ENCODE results near the gene GLI1.

The GLI1 gene

DNA sequence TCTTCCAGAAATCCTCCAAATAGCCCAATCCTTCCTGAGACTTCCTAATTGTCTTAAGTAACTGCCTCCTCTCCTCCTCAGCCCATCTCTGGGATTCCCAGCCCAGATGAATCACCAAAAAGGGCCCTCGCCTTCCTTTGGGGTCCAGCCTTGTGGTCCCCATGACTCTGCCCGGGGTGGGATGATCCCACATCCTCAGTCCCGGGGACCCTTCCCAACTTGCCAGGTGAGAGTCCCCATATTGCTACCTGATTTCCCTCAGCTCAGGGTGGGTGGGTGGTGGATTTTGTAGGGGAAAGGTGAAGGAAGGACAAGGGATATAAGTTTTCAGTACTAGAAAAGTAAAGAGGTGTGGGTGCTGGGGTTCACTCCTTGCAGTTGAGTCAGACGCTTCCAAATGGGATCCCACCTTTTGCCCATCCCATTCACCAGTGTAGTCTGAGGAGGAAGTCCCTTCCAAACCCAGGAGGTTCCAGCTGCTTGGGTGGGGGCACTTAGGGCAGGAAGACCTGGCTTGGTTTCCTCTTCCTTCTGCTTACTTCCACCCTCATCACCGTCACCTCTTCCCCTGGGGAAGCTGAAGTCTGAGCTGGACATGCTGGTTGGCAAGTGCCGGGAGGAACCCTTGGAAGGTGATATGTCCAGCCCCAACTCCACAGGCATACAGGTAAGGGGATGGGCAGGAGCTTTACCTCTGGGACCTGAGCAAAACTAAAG is 5.6 kb downstream of the GLI1 start:
- TF ChIP-seq TCF12 (IDR thresholded peaks at IDR 0.05; ENCODE audit: low read depth) (no peak), NFIC (IDR thresholded peaks at IDR 0.05) (no peak), EGR1 (IDR thresholded peaks at IDR 0.05) (no peak), TAF1 (IDR thresholded peaks at IDR 0.05; ENCODE audit: low read depth) (no peak), FOXM1 (IDR thresholded peaks at IDR 0.05; ENCODE audit: borderline replicate concordance, low read depth) (no peak), CREB1 (IDR thresholded peaks at IDR 0.05; ENCODE audit: low read depth) (no peak), RAD21 (IDR thresholded peaks at IDR 0.05; ENCODE audit: low read depth) (no peak), USF1 (IDR thresholded peaks at IDR 0.05) (no peak), TEAD4 (IDR thresholded peaks at IDR 0.05) (no peak)
- TF ChIP-seq, protein P1, sequence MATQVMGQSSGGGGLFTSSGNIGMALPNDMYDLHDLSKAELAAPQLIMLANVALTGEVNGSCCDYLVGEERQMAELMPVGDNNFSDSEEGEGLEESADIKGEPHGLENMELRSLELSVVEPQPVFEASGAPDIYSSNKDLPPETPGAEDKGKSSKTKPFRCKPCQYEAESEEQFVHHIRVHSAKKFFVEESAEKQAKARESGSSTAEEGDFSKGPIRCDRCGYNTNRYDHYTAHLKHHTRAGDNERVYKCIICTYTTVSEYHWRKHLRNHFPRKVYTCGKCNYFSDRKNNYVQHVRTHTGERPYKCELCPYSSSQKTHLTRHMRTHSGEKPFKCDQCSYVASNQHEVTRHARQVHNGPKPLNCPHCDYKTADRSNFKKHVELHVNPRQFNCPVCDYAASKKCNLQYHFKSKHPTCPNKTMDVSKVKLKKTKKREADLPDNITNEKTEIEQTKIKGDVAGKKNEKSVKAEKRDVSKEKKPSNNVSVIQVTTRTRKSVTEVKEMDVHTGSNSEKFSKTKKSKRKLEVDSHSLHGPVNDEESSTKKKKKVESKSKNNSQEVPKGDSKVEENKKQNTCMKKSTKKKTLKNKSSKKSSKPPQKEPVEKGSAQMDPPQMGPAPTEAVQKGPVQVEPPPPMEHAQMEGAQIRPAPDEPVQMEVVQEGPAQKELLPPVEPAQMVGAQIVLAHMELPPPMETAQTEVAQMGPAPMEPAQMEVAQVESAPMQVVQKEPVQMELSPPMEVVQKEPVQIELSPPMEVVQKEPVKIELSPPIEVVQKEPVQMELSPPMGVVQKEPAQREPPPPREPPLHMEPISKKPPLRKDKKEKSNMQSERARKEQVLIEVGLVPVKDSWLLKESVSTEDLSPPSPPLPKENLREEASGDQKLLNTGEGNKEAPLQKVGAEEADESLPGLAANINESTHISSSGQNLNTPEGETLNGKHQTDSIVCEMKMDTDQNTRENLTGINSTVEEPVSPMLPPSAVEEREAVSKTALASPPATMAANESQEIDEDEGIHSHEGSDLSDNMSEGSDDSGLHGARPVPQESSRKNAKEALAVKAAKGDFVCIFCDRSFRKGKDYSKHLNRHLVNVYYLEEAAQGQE (IDR thresholded peaks at IDR 0.05; ENCODE audit: low read depth), result no peak
- TF ChIP-seq, protein P2, sequence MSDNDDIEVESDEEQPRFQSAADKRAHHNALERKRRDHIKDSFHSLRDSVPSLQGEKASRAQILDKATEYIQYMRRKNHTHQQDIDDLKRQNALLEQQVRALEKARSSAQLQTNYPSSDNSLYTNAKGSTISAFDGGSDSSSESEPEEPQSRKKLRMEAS (IDR thresholded peaks at IDR 0.05), result no peak

DNA sequence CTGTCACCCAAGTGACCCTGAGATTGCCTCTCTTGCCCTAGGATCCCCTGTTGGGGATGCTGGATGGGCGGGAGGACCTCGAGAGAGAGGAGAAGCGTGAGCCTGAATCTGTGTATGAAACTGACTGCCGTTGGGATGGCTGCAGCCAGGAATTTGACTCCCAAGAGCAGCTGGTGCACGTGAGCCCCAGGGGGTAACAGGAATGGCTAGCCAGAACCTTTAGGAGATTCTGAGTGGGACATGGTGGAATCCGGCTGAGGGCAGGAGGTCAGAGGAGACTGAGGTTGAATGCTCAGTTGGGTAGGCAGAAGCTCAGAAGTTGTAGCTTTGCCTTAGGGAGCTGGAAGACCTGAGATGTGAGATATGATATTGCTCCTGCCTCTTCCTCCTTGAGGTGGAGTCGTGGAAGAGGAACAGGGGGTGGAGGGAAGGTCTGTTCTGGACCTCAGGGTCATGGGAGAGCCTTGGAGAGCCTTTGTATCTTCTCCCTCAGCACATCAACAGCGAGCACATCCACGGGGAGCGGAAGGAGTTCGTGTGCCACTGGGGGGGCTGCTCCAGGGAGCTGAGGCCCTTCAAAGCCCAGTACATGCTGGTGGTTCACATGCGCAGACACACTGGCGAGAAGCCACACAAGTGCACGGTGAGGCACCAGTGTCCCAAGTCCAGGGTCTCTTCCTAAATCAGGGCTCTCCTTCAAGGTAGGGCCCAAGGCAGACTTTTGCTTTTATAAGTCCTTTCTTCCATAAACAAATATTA is 6.3 kb downstream of the GLI1 start:
- TF ChIP-seq FOXM1 (IDR thresholded peaks at IDR 0.05; ENCODE audit: borderline replicate concordance, low read depth), result no peak
- TF ChIP-seq TAF1 (IDR thresholded peaks at IDR 0.05; ENCODE audit: low read depth), result no peak

DNA sequence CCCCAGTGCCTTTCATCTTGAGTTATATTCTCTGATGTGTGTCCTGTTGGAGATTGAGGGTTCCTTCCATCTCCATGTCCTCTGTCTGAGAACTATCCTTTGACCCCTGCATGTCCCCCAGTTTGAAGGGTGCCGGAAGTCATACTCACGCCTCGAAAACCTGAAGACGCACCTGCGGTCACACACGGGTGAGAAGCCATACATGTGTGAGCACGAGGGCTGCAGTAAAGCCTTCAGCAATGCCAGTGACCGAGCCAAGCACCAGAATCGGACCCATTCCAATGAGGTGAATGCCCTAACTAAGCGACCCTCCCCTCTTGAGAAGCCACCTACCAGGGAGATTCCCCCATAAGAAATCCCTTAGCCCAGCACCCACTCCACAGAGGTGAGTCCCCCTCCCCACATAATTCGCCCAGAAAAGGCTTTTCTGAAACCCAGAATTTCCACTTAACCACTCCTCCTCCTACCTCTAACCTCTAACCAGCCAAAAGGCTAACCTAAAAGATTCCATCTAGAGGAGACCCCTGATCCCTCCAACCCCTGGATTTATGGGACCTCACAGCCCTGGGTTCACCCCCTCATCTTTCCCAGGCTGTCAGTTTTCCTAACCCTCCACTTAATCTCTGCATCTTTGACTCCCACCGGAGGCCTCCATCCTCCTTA is 7.8 kb downstream of the GLI1 start:
- TF ChIP-seq, protein P2 (IDR thresholded peaks at IDR 0.05), result no peak
- no peak for TF ChIP-seq NFIC (IDR thresholded peaks at IDR 0.05)
- TF ChIP-seq RAD21 (IDR thresholded peaks at IDR 0.05; ENCODE audit: low read depth), result no peak
- no peak for TF ChIP-seq CREB1 (IDR thresholded peaks at IDR 0.05; ENCODE audit: low read depth)
- TF ChIP-seq YY1 (IDR thresholded peaks at IDR 0.05; ENCODE audit: low read depth), result no peak
- TF ChIP-seq TEAD4 (IDR thresholded peaks at IDR 0.05), result no peak
- no peak for TF ChIP-seq CEBPB (IDR thresholded peaks at IDR 0.05)
- TF ChIP-seq USF1 (IDR thresholded peaks at IDR 0.05), result no peak
- no peak for TF ChIP-seq EP300 (IDR thresholded peaks at IDR 0.05; ENCODE audit: borderline replicate concordance)
- no peak for TF ChIP-seq EGR1 (IDR thresholded peaks at IDR 0.05)
- no peak for TF ChIP-seq ZBTB7A (IDR thresholded peaks at IDR 0.05; ENCODE audit: low read depth)
- no peak for TF ChIP-seq TCF12 (IDR thresholded peaks at IDR 0.05; ENCODE audit: low read depth)
- TF ChIP-seq, protein P1 (IDR thresholded peaks at IDR 0.05; ENCODE audit: low read depth), result no peak

- TF ChIP-seq EGR1 (IDR thresholded peaks at IDR 0.05) (no peak), RAD21 (IDR thresholded peaks at IDR 0.05; ENCODE audit: low read depth) (no peak), TAF1 (IDR thresholded peaks at IDR 0.05; ENCODE audit: low read depth) (no peak), ZBTB7A (IDR thresholded peaks at IDR 0.05; ENCODE audit: low read depth) (no peak), YY1 (IDR thresholded peaks at IDR 0.05; ENCODE audit: low read depth) (no peak), TEAD4 (IDR thresholded peaks at IDR 0.05) (no peak), CEBPB (IDR thresholded peaks at IDR 0.05) (no peak), CREB1 (IDR thresholded peaks at IDR 0.05; ENCODE audit: low read depth) (no peak), FOXM1 (IDR thresholded peaks at IDR 0.05; ENCODE audit: borderline replicate concordance, low read depth) (no peak), NFIC (IDR thresholded peaks at IDR 0.05) (no peak), USF1 (IDR thresholded peaks at IDR 0.05) (no peak)
- TF ChIP-seq, protein P2 (IDR thresholded peaks at IDR 0.05), result no peak
- TF ChIP-seq, protein P1 (IDR thresholded peaks at IDR 0.05; ENCODE audit: low read depth), result no peak
Measured at GRCh38 chr12:57467915-57468314, 8.3 kb downstream of the GLI1 start.
